Measurements from ENCODE around the gene FIGN.

The FIGN gene

GRCh38 chr2:163662141-163662780 lies 73.5 kb downstream of the FIGN start:
- no peak for DNase-seq (ENCODE audit: low spot score)

GRCh38 chr2:163659224-163659623 lies 76.6 kb downstream of the FIGN start:
- DNase-seq (ENCODE audit: low spot score): no peak

DNA sequence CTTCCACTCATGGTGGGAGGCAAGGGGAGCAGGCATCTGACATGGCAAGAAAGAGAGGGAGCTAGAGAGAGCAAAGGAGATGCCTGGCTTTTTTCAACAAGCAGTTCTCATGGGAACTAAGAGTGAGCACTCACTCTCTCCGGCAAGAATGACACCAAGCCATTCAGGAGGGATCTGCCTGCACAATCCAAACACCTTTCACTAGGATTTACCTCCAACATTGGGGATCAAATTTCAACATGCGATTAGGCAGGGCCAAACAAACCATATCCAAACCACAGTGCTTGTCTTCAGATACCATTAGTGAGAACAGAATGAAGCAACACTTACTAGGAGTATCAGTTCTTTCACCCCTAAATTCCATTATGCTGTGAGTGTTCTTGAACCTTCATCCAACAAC lies 77.3 kb downstream of the FIGN start:
- DNase-seq (ENCODE audit: low spot score): no peak

DNA sequence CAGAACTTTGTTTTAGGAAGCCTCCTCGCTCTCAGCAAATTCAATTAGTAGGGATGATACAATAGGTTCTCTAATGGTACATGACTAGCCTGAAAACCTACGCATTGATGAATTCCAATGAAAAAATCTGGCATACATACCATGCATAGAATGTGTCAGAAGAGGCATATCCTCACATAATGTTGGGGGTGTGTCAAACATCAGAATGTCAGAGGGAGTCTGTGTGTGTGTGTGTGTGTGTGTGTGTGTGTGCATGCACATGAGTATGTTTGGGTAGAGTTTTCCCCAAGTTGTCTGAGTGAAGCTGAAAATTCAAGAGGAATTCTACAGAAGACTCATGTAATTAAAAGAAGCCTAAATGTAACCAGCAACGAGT lies 78.5 kb downstream of the FIGN start:
- no peak for DNase-seq (ENCODE audit: low spot score)

GRCh38 chr2:163656622-163657280 lies 79.1 kb downstream of the FIGN start:
- DNase-seq (ENCODE audit: low spot score): no peak

- no peak for DNase-seq (ENCODE audit: low spot score)
Measured at GRCh38 chr2:163655667-163656066, 80.1 kb downstream of the FIGN start.

DNA sequence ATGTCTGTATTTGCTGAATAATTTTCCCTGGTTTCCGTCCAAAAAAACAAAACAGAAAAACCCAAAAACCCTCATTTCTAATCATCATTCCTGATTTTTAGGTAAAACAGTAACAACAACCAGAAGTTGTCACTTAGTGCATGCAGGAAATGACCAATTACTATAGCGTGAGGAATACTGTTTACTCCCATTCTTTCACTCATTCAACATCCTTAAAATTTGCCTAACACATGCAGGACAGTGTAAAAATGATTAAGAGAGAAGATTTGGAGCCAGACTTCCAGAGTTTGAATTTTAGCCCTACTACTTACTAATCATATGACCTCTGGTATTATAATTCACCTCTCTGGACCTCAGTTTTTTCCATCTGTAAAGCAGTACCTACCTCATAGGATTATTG lies 83.1 kb downstream of the FIGN start:
- no peak for DNase-seq (ENCODE audit: low spot score)

- no peak for DNase-seq (ENCODE audit: low spot score)
Measured at GRCh38 chr2:163649080-163649479, 86.7 kb downstream of the FIGN start.

DNA sequence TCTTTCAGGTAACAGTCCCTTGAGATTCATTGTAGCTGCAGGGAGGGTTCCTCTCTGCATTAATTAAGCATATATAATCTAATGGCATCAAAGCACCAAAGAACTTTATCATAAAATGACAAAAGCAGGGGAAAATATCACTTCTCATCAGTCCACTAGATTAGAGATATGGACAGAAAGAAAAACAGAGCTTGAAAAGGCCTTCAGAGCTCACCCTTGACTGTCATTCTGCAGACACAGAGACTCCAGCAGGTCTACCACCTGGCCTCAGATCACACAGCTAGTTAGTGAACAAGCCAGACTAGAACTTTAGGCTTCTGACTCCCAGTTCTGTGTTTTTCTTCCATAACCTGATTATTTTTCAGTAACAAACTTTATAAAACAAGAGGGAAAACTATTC lies 88.5 kb downstream of the FIGN start:
- DNase-seq (ENCODE audit: low spot score): no peak

- no peak for DNase-seq (ENCODE audit: low spot score)
Measured at GRCh38 chr2:163646687-163647086, 89.1 kb downstream of the FIGN start.

DNA sequence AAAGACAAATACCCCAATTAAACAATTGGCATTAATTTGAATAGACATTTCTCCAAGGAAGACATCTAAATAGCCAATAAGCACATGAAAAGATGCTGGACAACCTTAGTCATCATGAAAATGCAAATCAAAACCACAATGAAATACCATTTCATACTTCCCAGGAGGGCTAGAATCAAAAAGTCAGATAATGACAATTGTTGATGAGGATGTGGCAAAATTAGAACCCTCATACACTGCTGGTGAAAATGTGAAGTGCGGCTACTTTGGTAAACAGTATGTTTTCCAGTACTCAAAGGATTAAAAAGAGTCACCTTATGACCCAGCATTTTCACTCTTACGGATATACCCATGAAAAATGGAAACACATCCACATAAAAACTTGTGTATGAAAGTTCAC lies 91.6 kb downstream of the FIGN start:
- no peak for DNase-seq (ENCODE audit: low spot score)

GRCh38 chr2:163641986-163642385 lies 93.8 kb downstream of the FIGN start:
- DNase-seq (ENCODE audit: low spot score): no peak

- DNase-seq (ENCODE audit: low spot score): no peak
Measured at GRCh38 chr2:163640542-163641193, 95.1 kb downstream of the FIGN start.

- DNase-seq (ENCODE audit: low spot score): no peak
Measured at GRCh38 chr2:163637871-163638270, 97.9 kb downstream of the FIGN start.

DNA sequence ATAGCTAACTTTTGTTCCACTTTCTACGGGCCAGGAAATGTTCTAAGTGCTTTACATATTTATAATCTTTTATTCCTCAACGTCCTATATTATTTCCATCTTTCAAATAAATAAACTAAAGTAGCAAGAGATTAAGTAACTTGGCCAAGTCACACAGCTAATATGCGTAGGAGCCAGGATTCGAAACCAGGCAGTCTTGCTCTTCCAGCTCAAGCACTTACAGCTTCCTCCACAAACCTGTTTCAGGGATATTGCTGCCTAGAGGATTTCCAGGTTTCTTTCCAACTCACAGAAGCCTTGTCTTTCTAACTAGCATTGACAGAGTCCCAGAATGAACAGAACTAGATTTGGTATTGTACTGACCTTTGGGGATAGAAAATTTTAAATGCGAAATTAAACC lies 102.5 kb downstream of the FIGN start:
- DNase-seq (ENCODE audit: low spot score): no peak

DNA sequence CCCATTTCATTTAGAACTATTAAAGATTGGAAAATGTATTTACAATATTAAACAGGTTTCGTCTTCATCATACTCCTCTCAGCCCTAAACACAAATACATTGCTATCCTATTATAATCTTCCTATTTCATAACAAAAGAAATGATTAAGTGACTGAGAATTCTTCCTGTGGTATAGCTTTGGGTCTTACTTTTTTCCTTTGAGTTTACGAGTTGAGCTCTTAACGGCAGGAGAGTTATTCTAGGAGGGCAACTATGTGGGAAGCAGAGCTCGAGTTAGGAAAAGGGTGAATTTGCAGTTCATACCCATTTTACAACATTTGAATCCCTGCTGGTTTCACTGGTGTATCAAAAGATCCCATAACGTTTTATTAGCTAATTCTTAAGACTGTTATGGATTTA lies 105.0 kb downstream of the FIGN start:
- no peak for DNase-seq (ENCODE audit: low spot score)

GRCh38 chr2:163626639-163627109 lies 109.1 kb downstream of the FIGN start:
- DNase-seq (ENCODE audit: low spot score): no peak

- no peak for DNase-seq (ENCODE audit: low spot score)
Measured at GRCh38 chr2:163626208-163626607, 109.6 kb downstream of the FIGN start.

DNA sequence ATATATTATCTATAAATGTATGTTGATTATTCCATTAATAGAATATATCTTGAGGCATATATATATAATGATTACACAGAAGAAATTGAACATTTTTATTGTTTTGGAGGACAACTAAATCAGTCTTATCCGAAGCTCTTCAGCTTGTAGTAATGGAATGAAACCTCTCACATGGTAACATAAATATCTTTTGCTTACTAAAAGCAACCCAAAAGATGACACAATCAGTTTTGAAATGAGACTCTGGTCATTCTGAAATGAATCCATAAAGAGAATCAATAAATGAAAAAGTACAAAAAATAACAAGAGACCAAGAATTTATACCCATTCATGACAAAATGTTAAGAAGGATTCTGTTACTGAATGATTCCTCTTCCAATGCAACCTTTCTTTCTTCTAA lies 110.2 kb downstream of the FIGN start:
- no peak for DNase-seq (ENCODE audit: low spot score)

GRCh38 chr2:163621445-163622004 lies 114.3 kb downstream of the FIGN start:
- no peak for DNase-seq (ENCODE audit: low spot score)

DNA sequence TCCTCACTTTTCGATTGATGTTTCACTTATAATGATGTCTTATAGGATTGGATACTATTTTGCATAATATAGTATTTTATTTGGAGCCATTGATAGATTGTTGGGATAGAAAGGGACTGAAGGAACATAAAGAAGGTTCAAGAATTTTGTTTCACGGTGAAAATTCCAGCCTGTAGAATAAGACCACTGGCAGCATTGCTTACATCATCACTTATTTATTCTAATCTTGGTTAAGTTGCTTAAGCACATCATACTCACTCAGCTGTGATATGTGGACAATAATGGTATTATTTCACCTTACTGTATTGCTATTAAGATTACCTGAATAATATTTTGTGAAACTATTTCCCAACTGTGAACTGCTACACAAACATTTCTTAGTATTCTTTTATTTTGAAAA lies 118.3 kb downstream of the FIGN start:
- no peak for DNase-seq (ENCODE audit: low spot score)

DNA sequence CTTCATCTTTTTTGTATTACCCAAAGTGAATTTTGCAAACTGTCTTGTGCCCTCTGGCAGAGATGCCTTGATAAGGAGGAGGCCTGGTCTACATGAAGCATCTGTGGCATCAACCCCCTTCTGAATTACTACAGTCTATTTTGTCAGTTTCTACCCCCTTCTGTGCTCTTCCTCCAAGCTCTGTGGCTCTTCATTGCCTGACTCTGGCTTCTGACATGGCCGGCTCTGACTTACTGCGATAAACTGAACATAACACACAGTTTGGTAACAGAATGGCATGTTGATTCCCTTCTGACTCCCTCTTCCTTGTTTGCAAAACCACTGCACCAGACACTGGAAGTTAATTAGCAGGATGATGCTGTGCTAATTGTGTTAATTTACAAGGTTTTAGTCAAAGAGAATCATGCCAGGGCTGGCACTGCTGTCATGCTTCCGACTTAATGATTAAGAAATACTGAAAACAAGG lies 122.5 kb downstream of the FIGN start:
- no peak for DNase-seq (ENCODE audit: low spot score)

- no peak for DNase-seq (ENCODE audit: low spot score)
Measured at GRCh38 chr2:163612332-163612731, 123.5 kb downstream of the FIGN start.

Data from HuH-7.5 (cell line).